SK-N-SH (cell line): Measurements from ENCODE around the gene KPNA4. TPM values are rescaled to one million over a fixed set of nuclear protein-coding genes. Genes with fewer than 3 reads are reported as not detected.

ENCODE experiments used
- CTCF ChIA-PET: fragments of 300-600, 350-600 bp; formaldehyde crosslinking; extraction: SDS; loops from one replicate; lab custom pipeline; 2021; lab: Yijun Ruan, JAX
- POLR2A ChIA-PET: fragments of 350-600 bp; sonication (Branson Sonifier 250); formaldehyde crosslinking; extraction: SDS; loops from one replicate; lab custom pipeline; 2020; ENCODE audit warnings: antibody characterized with exemption, inconsistent platforms; lab: Yijun Ruan, JAX
- DNase-seq: peaks from one replicate; pipeline ENCODE4 v3.0.0; 2012
- H2AFZ ChIP-seq: fragments of 200-600 bp; sonication (generic); 2 replicates; pipeline ENCODE4 v1.8.1; 2016; ENCODE audit warnings: antibody characterized with exemption, mild to moderate bottlenecking, low read depth
- H3F3A ChIP-seq: fragments of 200-600 bp; sonication (generic); replicated peaks from 2 replicates; pipeline ENCODE3; 2016; ENCODE audit warnings: antibody characterized with exemption, mild to moderate bottlenecking; ENCODE audit not compliant: insufficient read depth
- H3K27ac ChIP-seq, 2 experiments: fragments of 200-500 bp in 1 of 2; fragments of 200-600 bp in 1 of 2; sonication (Bioruptor generic) in 1 of 2; sonication (generic), shearing (Covaris generic) in 1 of 2; 2 replicates each; pipeline versions ENCODE4 v1.5.1 to v1.6.1; 2014 to 2016; ENCODE audit warnings: low read depth in 2 of 2, inconsistent platforms in 1 of 2, low read length in 1 of 2, mild to moderate bottlenecking in 1 of 2, mixed read lengths in 1 of 2
- H3K27me3 ChIP-seq: fragments of 200-600 bp; sonication (generic), shearing (Covaris generic); 2 replicates; pipeline ENCODE4 v1.6.1; 2016; ENCODE audit warnings: mixed run types; ENCODE audit not compliant: insufficient read depth
- H3K36me3 ChIP-seq, 2 experiments: fragments of 200-500 bp in 1 of 2; fragments of 200-600 bp in 1 of 2; sonication (Bioruptor generic) in 1 of 2; sonication (generic) in 1 of 2; replicated peaks in 1 of 2; 2 replicates each; pipeline versions ENCODE3 to v1.5.1; 2014 to 2016; ENCODE audit warnings: low read length in 1 of 2, mild to moderate bottlenecking in 1 of 2; ENCODE audit not compliant: insufficient read depth in 2 of 2, control insufficient read depth in 1 of 2
- H3K4me1 ChIP-seq, 2 experiments: fragments of 200-500 bp in 1 of 2; fragments of 200-600 bp in 1 of 2; sonication (Bioruptor generic) in 1 of 2; sonication (generic), shearing (Covaris generic) in 1 of 2; 2 replicates each; pipeline versions ENCODE4 v1.5.1 to v1.6.1; 2014 to 2016; ENCODE audit warnings: low read depth in 1 of 2, low read length in 1 of 2, mixed run types in 1 of 2; ENCODE audit not compliant: insufficient read depth in 2 of 2, control insufficient read depth in 1 of 2
- H3K4me2 ChIP-seq: fragments of 200-600 bp; sonication (generic), shearing (Covaris generic); 2 replicates; pipeline ENCODE4 v1.6.1; 2017; ENCODE audit warnings: mixed run types
- H3K4me3 ChIP-seq, 2 experiments: fragments of 200-500 bp in 1 of 2; fragments of 200-600 bp in 1 of 2; sonication (Bioruptor generic) in 1 of 2; sonication (generic), shearing (Covaris generic) in 1 of 2; 2 replicates each; pipeline versions ENCODE4 v1.5.1 to v1.8.1; 2014 to 2016; ENCODE audit warnings: low read depth in 2 of 2, inconsistent platforms in 1 of 2, low read length in 1 of 2, mild to moderate bottlenecking in 1 of 2, mixed read lengths in 1 of 2, moderate library complexity in 1 of 2
- H3K79me2 ChIP-seq: fragments of 200-600 bp; sonication (generic); 2 replicates; pipeline ENCODE4 v1.8.1; 2017; ENCODE audit warnings: mild to moderate bottlenecking; ENCODE audit not compliant: insufficient read depth
- H3K9ac ChIP-seq: fragments of 200-600 bp; sonication (generic); 2 replicates; pipeline ENCODE4 v1.6.1; 2017; ENCODE audit warnings: mixed run types
- H3K9me2 ChIP-seq: fragments of 200-600 bp; sonication (generic); 2 replicates; pipeline ENCODE4 v1.6.1; 2017; ENCODE audit warnings: mixed run types
- H3K9me3 ChIP-seq: fragments of 200-600 bp; sonication (generic); 2 replicates; pipeline ENCODE4 v1.6.1; 2017; ENCODE audit warnings: mixed run types, mild to moderate bottlenecking, moderate library complexity
- H4K20me1 ChIP-seq: fragments of 200-600 bp; sonication (generic); 2 replicates; pipeline ENCODE4 v1.6.1; 2017; ENCODE audit warnings: mild to moderate bottlenecking, mixed run types; ENCODE audit not compliant: insufficient read depth
- CTCF ChIP-seq: fragments of 200-600 bp; sonication (generic); IDR thresholded peaks from 2 replicates; pipeline ENCODE4 v1.6.1; 2017; ENCODE audit warnings: antibody characterized with exemption, mild to moderate bottlenecking, moderate library complexity
- EZH2phosphoT487 ChIP-seq: fragments of 200-600 bp; sonication (generic); IDR thresholded peaks from 2 replicates; pipeline ENCODE4 v1.6.1; 2017; ENCODE audit warnings: low read depth, mixed run types, mild to moderate bottlenecking, antibody characterized with exemption, moderate library complexity, borderline replicate concordance
- REST ChIP-seq: IDR thresholded peaks from 2 replicates; pipeline ENCODE4 v1.6.1; 2012; ENCODE audit warnings: mild to moderate bottlenecking, low read depth, low read length, moderate library complexity
- RFX5 ChIP-seq: IDR thresholded peaks from 2 replicates; pipeline ENCODE4 v1.6.1; 2012; ENCODE audit warnings: mild to moderate bottlenecking, improper control_type of control experiment, low read length
- RXRA ChIP-seq: IDR thresholded peaks from 2 replicates; pipeline ENCODE4 v1.4.0; 2012; ENCODE audit warnings: low read depth, mild to moderate bottlenecking, borderline replicate concordance
- SIN3A ChIP-seq: IDR thresholded peaks from 2 replicates; pipeline ENCODE4 v1.6.1; 2012; ENCODE audit warnings: low read depth, mild to moderate bottlenecking, low read length, moderate library complexity, borderline replicate concordance
- TAF1 ChIP-seq: IDR thresholded peaks from 2 replicates; pipeline ENCODE4 v1.6.1; 2012; ENCODE audit warnings: low read depth, mild to moderate bottlenecking, low read length, moderate library complexity, borderline replicate concordance
- TEAD4 ChIP-seq: IDR thresholded peaks from 2 replicates; pipeline ENCODE4 v1.4.0; 2012; ENCODE audit warnings: mild to moderate bottlenecking, borderline replicate concordance; ENCODE audit not compliant: insufficient read depth
- USF2 ChIP-seq: fragments of 150-350 bp; IDR thresholded peaks from 2 replicates; pipeline ENCODE4 v1.6.1; 2017; ENCODE audit warnings: antibody characterized with exemption, low read length, low read depth, borderline replicate concordance
- WGBS: methylation state at CpG from one replicate; pipeline ENCODE4 v1.1.6; 2017; ENCODE audit warnings: low lambda C conversion rate; 5-methylcytosine and 5-hydroxymethylcytosine counted together
- polyA plus RNA-seq, 3 experiments: library from polyadenylated mRNA; depleted of rRNA; stranded (reverse); fragments of >200 nt; gene quantifications; 2 replicates each; pipeline ENCODE4 v1.2.3, GENCODE V29; 2012

KPNA4 gene
- polyA plus RNA-seq, 1 of the 3 experiments (the other 2 are of a cell fraction), result 7.4 TPM

DNA sequence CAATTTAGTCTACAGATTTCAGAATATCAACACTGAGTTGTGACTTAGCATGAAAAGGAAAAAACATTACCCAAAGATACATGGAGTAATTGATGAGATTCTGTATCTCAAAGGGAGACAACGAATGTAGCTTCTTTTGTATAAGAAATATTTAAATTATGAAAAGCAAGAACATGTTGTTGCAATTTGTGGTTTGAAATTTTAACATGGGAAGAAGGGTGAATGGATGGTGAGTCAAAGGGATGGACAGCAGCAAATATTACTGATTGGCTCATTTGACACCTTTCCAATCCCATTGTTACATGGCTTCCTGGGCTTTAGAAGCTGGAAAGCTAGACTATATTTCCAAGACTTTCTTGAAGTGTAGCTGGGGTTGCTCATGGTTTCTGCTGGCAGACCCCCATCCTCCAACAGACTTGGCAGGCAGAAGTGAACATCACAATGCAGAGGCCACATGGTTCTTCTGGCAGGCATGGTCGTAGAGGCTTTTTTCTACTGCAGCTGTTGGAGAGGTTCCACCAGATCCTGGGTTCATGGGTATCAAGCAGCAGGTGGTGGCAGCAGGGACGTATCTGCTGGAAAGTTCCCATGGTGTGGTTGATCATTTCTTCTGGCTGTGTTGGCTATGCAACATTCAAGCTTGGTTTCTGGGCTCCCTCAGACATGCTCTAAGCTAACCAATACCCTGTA is 47.2 kb upstream of the KPNA4 start:
- Histone ChIP-seq H3K4me1 (no peaks in the 10 kb centered on the region; a peak in 1 of 4 replicates), H3K79me2 (no peaks in the 10 kb centered on the region), H3K9ac (no peak overlapping the region), H4K20me1 (no peaks in the 10 kb centered on the region), H2AFZ (no peak overlapping the region), H3K4me3 (no peak overlapping the region), H3K27ac (no peak overlapping the region), H3K9me3 (no peaks in the 10 kb centered on the region), H3K27me3 (peaks cover 10% of the 10 kb centered on the region; the same call in 1 of the 2 replicates), H3K4me2 (no peak overlapping the region), H3K9me2 (no peaks in the 10 kb centered on the region), H3F3A (no peaks in the 10 kb centered on the region), H3K36me3 (no peaks in the 10 kb centered on the region)
- TF ChIP-seq RFX5 (no peak), TAF1 (no peak), USF2 (no peak), REST (no peak), EZH2phosphoT487 (no peak), CTCF (no peak)
- DNase-seq, result no peak
- ChIA-PET POLR2A (interaction anchor here (0.6 kb wide), 1 partner anchor 512 kb away, joined by 6 read pairs; no protein-coding TSS in a partner anchor), CTCF (interaction anchor here (1.5 kb wide), 1 partner anchor 14 kb away, joined by 3 read pairs; no protein-coding TSS in a partner anchor)
- 13% methylated on average over 3 of the region's 3 CpGs for WGBS

- Histone ChIP-seq H3K27me3 (peaks cover 10% of the 10 kb centered on the region; the same call in 1 of the 2 replicates), H3K9me2 (no peaks in the 10 kb centered on the region), H3K4me3 (no peak overlapping the region), H4K20me1 (no peaks in the 10 kb centered on the region), H3K4me2 (no peak overlapping the region), H3K4me1 (no peaks in the 10 kb centered on the region), H3F3A (no peaks in the 10 kb centered on the region), H3K36me3 (no peaks in the 10 kb centered on the region), H3K9me3 (no peaks in the 10 kb centered on the region), H3K27ac (no peak overlapping the region), H3K9ac (no peak overlapping the region), H3K79me2 (no peaks in the 10 kb centered on the region), H2AFZ (no peak overlapping the region)
- CTCF ChIA-PET, result interaction anchor here (1.5 kb wide), 1 partner anchor 13 kb away, joined by 3 read pairs; no protein-coding TSS in a partner anchor
- no peak for TF ChIP-seq RXRA
- no peak for TF ChIP-seq TEAD4
- TF ChIP-seq SIN3A, result no peak
- no peak for DNase-seq
- POLR2A ChIA-PET, result no interaction called here
- 30% methylated on average over 3 of the region's 3 CpGs for WGBS
These were observed 45.8 kb upstream of the KPNA4 start for GRCh38 chr3:160611141-160611540.
